Adrenal gland (tissue), 12 donors: ENCODE results near the gene LUC7L. TPM values are rescaled to one million over a fixed set of nuclear protein-coding genes. Genes with fewer than 3 reads are reported as not detected.

Experiments used
- DNase-seq, 7 donors: peaks; one replicate each; pipeline ENCODE4 v3.0.0-alpha.2; 2019 to 2020
- H3K27ac ChIP-seq, 5 donors: fragments of 200-600 bp; sonication (generic) in 4 of 5; 1 replicate in 3 of 5; 2 replicates in 2 of 5; pipeline versions ENCODE4 v1.5.1 to v1.8.0; 2016 to 2020; ENCODE audit warnings: mild to moderate bottlenecking in 1 of 5
- H3K27me3 ChIP-seq: fragments of 200-600 bp; 2 replicates; pipeline ENCODE4 v1.8.0; 2021
- H3K36me3 ChIP-seq, 2 donors: fragments of 200-600 bp; replicated peaks in 1 of 2; 1 replicate in 1 of 2; 2 replicates in 1 of 2; pipeline versions ENCODE4 v1.5.1 to v1.8.0; 2018 to 2022
- H3K4me1 ChIP-seq, 2 donors: fragments of 200-600 bp; replicated peaks in 1 of 2; 1 replicate in 1 of 2; 2 replicates in 1 of 2; pipeline versions ENCODE4 v1.5.1 to v1.8.0; 2018 to 2021
- H3K4me3 ChIP-seq, 4 donors: fragments of 200-600 bp; sonication (generic) in 3 of 4; one replicate each; pipeline ENCODE4 v1.5.1; 2016 to 2018
- H3K9me3 ChIP-seq, 3 donors: fragments of 200-600 bp; sonication (generic) in 1 of 3; replicated peaks in 1 of 3; 1 replicate in 2 of 3; 2 replicates in 1 of 3; pipeline versions ENCODE4 v1.5.1 to v1.8.0; 2016 to 2021
- CTCF ChIP-seq, 6 experiments: fragments of 450-650 bp in 4 of 6; fragments of 200-600 bp in 2 of 6; sonication (generic) in 1 of 6; IDR thresholded peaks; 1 replicate in 5 of 6; 2 replicates in 1 of 6; pipeline versions ENCODE4 v1.5.1 to v1.8.0; 2016 to 2021; ENCODE audit warnings: antibody characterized with exemption in 6 of 6, mild to moderate bottlenecking in 2 of 6, moderate library complexity in 1 of 6
- POLR2A ChIP-seq, 2 donors: fragments of 450-650 bp; IDR thresholded peaks; one replicate each; pipeline ENCODE4 v1.6.1; 2017; ENCODE audit warnings: antibody characterized with exemption in 2 of 2, mild to moderate bottlenecking in 2 of 2, moderate library complexity in 1 of 2
- WGBS, 4 donors: extraction: QIAGEN DNeasy Blood & Tissue Kit in 2 of 4; methylation state at CpG; one replicate each; pipeline versions ENCODE4 v1.1.5 to v1.1.7; 2013 to 2017; 5-methylcytosine and 5-hydroxymethylcytosine counted together
- intact Hi-C, 2 donors: fragments of 100-400 bp; cut with DNase I; formaldehyde crosslinking; loops; one replicate each; pipeline versions ENCODE4 v1.14.1 to v1.15.0; 2022 to 2023
- polyA plus RNA-seq, 3 donors: library from polyadenylated mRNA; stranded (reverse); fragments of 200-250 nt in 2 of 3; fragments of 350-450 nt in 1 of 3; fragmentation: Illumina TruSeq in 1 of 3; extraction: RNeasy Lipid Tissue Mini Kit (QIAGEN cat#74804) in 1 of 3; gene quantifications; one replicate each; pipeline ENCODE4 v1.2.3, GENCODE V29; 2013 to 2014
- total RNA-seq, 9 donors: library from RNA; depleted of rRNA in 4 of 9; stranded (reverse); fragments of >200 nt in 4 of 9; fragments of 120-200 nt in 1 of 9; fragmentation: NEBNext Ultra II Directional in 1 of 9; extraction: Animal tissue kit (Norgen Biotek cat#: 25700) in 1 of 9; gene quantifications; one replicate each; pipeline versions ENCODE4 v1.1.0 to v1.2.4, GENCODE V29; 2013 to 2023
- donor health status: healthy with polysubstance abuse.
- donor health status: Bipolar disorder and iron deficiency.
- donor health status: DM: yes; HTN: yes; CAD: no.
- donor health status: DM: no; HTN: no; CAD: no.
- donor health status: DM: no; HTN: no; CAD: no.
- donor health status: DM: yes; HTN: yes; CAD: no.

LUC7L gene
- total and polyA plus RNA-seq, 12 donors = 19.7 to 700 (median 79.1) TPM

- no peak overlapping the region for H3K4me3 ChIP-seq
- no peak for DNase-seq
- no peaks in the 10 kb centered on the region for H3K9me3 ChIP-seq
- no peak for TF ChIP-seq CTCF (IDR thresholded peaks at IDR 0.05)
- 33 to 52% (median 46%) methylated on average over 7 to 9 of the region's 9 CpGs for WGBS, 4 donors
- no peaks in the 10 kb centered on the region for H3K36me3 ChIP-seq
- no peaks in the 10 kb centered on the region for H3K27me3 ChIP-seq
- H3K4me1 ChIP-seq = no peaks in the 10 kb centered on the region
- H3K27ac ChIP-seq = no peak overlapping the region
- intact Hi-C loops = no loop called here
These were observed 80.1 kb downstream of the LUC7L start for GRCh38 chr16:149024-149660.

DNA sequence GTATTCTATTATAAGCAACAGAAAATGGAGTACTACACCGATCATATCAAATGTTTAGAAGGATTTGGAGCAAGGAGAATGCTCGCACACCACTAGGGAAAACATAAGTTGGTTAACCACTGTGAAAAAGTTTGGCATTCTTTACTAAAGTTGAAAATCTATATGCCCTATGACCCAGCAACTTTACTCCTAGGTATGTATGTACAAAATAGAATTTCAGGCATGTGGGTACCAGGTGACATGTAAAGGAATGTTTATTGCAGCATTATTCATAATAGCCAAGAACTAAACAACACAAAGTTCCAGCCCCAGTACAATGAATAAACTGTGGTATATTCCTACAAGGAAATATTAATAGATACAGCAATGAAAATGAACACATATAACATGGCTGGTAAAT lies 82.6 kb downstream of the LUC7L start:
- TF ChIP-seq CTCF (IDR thresholded peaks at IDR 0.05) = no peak
- TF ChIP-seq POLR2A (IDR thresholded peaks at IDR 0.05) = no peak
- intact Hi-C loops = no loop called here
- Histone ChIP-seq H3K9me3 (no peaks in the 10 kb centered on the region), H3K27me3 (no peaks in the 10 kb centered on the region), H3K27ac (no peak overlapping the region), H3K4me3 (no peak overlapping the region), H3K36me3 (no peaks in the 10 kb centered on the region), H3K4me1 (no peaks in the 10 kb centered on the region)
- no peak for DNase-seq
- 86 to 94% (median 90%) methylated on average over 2 of the region's 2 CpGs for WGBS, 4 donors

- Histone ChIP-seq H3K9me3 (no peaks in the 10 kb centered on the region), H3K27ac (no peak overlapping the region), H3K27me3 (no peaks in the 10 kb centered on the region), H3K4me3 (no peak overlapping the region), H3K36me3 (no peaks in the 10 kb centered on the region), H3K4me1 (no peaks in the 10 kb centered on the region)
- no peak for DNase-seq
- WGBS, 4 donors = 73 to 89% (median 82%) methylated on average over 14 of the region's 14 CpGs
- no peak for TF ChIP-seq CTCF (IDR thresholded peaks at IDR 0.05)
- TF ChIP-seq POLR2A (IDR thresholded peaks at IDR 0.05) = no peak
- intact Hi-C loops = no loop called here
These were observed 84.4 kb downstream of the LUC7L start for GRCh38 chr16:144797-145252.

DNA sequence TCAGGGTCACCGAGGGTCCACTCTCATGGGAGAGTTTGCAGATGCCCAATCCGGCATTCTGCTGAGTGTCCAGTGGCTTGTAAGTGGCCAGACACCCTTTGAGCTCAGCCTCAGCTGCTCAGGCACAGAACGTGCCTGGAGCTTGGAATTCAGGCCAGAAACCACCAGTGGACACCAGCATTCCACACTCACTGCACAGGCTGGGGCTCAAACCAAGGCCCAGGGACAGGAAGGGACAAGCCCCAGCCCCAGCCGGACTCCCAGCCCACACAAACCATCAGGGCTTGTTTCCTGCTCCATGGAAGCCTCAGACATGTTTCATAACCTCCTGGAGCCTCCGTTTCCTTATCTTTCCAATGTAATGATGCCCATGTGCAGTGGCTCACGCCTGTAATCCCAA lies 85.8 kb downstream of the LUC7L start:
- TF ChIP-seq POLR2A (IDR thresholded peaks at IDR 0.05) (no peak), CTCF (IDR thresholded peaks at IDR 0.05) (no peak)
- Histone ChIP-seq H3K4me3 (no peak overlapping the region), H3K4me1 (no peaks in the 10 kb centered on the region), H3K27me3 (no peaks in the 10 kb centered on the region), H3K36me3 (no peaks in the 10 kb centered on the region), H3K27ac (no peak overlapping the region), H3K9me3 (no peaks in the 10 kb centered on the region)
- intact Hi-C loops = no loop called here
- DNase-seq = no peak
- 63 to 77% (median 67%) methylated on average over 4 to 6 of the region's 6 CpGs for WGBS, 4 donors
